NCI-H526 (cell line): ENCODE measurements around the gene SLC25A47.
"Not testable (repeated sequence)": the region's sequence is repeated elsewhere in the genome, so short reads cannot be mapped to it uniquely, and the experiment has no call there.

Experiments used
- DNase-seq, 2 experiments: peaks; one replicate each; lab custom pipeline; 2025; lab: John Stamatoyannopoulos, UW

The SLC25A47 gene

DNA sequence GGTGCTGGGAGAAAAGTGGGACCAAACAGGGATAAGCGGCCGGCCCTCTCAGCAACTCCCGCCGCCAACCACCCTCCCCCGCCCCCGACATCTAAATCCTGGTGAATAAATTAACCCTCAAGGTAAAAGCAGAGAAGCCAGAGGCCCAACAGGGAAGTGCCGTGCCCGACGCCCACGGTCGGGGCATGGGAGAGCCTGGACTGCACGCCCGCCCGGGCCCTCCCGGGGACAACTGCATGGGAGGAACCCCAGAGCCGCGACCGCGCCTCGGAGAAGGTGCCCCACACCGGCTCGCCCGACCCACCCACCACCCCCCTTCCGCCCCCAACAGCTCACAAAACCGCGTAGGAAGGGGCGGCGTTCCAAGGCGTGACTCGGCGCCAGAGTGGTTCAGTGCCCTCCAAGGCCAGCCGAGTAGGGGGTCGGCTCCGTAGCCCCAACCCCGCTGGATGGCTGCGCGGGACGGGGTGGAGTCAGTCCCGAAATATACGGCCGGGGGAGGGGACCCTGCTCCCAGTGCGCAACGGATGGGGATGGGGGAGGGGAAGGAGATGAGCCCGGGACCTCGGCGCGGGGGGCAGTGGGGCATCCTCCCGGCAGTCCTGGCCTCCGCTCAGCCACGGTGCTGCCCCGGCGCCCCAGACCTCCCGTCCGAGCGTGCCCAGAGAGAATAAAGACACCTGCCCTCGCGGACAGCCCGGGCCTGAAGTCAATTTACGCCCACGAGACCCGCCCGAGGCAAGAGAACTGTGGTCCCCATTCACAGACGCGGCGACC, 17.6 kb upstream of the SLC25A47 start:
- DNase-seq, result peak in 1 of 2 experiments; percentile 64

DNA sequence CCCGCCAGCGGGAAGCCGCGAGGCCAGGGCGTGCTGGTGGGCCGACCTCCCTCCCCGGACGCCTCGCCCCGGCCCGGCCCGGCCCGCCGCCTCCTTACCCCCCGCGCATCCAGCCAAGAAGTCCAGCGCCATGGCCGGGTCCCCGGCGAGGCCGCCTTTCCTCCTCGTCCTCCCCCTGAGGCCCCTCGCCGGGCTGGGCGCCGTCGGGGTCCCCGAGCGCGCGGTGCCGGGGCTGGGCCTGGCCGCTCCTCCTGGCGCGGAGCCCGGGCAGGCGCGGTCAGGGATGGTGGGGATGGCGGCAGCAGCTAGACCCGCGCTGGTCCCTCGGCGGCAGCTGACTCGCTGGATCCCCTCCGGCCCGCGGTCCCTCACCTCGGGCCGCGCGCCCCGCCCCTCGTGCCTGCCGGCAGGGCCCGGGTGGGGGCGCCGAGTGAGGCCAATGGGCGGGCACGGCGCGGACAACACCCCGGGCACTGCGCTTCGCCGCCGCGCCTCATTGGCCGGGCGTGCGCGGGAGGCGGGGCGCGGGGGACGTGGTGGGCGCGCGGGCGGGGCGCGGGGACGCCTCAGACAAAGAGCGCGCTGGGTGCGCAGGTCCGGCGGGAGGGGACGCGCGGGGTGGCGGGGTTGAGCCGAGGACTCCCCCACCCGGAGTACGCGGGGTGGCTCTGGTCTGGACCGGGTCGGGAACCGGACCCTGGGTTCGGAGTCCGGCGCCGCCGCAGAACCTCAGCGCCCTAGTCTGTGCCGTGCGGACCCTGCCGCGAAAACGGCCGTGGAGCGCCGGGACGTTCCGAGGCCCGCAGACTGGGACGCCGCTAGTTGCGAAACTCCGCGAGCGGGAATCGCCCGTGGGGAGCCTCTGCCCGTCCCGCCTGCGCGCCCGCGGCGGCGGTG, 16.8 kb upstream of the SLC25A47 start, which contains the start of gene SLC25A29:
TSS of gene SLC25A29 (minus strand) at position 344 of the 897 bp plus-strand sequence. CDS start at position 132, 212 bp downstream.
- peak; percentile 52 to 96 for DNase-seq

DNA sequence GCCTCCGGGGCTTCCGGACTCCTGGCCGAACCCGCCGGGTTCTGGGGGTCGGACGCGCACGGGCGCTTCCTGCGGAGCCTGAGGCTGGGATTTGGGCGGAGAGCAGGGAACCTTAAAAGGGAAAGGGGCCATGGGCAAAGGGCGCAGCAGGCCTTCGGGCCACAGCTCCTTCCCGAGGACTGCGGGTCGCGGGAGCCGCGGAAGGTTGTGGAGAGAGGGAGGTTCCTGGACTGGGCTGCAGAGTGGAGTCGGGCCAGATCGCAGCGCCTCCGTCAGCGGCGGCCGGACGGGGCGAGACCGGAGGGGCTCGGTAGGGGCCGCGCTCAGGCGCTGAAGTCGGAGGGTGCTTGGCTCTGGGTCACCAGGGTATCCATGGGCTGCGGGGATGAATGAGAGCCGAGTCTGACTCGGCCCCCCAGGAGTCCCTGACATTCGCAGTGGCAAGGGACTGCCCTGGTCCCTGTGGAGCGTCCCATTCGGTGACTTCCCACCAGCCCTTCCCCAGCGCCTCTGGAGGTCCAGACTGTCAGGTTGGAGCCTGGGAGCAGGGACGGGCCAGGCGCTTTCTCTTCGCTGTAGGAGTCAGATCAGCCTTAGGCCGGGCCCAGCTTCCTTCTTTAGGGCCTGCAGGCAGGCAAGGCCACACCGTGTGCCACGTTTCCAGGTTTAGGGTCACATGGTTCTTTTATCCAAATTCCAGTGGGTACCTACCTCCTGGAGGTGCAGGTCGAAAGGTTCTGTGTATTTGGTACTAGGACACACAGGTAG, 16.0 kb upstream of the SLC25A47 start:
- DNase-seq, result peak in 1 of 2 experiments; percentile 60

GRCh38 chr14:100307766-100308426, 15.2 kb upstream of the SLC25A47 start:
- DNase-seq, result no peak

- DNase-seq, result not testable (repeated sequence)
Measured at GRCh38 chr14:100308427-100308792, 14.7 kb upstream of the SLC25A47 start.

DNA sequence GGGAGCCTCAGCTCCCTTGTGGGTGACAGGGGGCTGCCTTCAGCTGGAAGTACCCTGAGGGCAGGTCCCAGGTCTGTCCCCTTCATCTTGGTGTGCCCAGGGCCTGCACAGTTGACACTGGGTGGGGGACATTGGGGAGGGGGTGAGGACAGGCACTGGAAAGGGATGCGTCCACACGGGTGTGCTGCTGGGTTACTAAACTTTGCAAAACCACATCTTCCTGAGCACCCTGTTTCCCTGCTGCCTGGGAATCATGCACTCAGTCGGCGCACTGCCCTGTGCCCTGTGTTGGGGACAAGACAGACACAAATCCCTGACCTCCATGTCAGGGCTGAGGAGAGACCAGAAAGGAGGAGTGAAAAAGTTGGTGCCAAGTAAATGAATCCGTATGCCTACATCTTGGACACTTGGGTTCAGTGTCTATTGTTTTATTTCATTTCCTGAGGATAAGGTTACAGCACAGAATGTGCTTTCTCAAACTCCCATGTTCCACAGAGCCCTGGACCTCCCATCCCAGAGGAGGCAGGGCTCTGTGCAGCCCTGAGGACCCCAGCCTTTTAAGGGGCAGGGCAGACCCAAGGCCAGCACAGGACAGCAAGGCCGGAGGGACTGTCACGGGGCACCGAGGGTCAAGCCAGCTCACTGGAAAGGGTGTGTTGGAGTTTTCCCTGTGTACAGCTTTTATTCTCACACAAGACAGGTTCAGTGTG, 14.0 kb upstream of the SLC25A47 start:
- DNase-seq, result no peak

DNA sequence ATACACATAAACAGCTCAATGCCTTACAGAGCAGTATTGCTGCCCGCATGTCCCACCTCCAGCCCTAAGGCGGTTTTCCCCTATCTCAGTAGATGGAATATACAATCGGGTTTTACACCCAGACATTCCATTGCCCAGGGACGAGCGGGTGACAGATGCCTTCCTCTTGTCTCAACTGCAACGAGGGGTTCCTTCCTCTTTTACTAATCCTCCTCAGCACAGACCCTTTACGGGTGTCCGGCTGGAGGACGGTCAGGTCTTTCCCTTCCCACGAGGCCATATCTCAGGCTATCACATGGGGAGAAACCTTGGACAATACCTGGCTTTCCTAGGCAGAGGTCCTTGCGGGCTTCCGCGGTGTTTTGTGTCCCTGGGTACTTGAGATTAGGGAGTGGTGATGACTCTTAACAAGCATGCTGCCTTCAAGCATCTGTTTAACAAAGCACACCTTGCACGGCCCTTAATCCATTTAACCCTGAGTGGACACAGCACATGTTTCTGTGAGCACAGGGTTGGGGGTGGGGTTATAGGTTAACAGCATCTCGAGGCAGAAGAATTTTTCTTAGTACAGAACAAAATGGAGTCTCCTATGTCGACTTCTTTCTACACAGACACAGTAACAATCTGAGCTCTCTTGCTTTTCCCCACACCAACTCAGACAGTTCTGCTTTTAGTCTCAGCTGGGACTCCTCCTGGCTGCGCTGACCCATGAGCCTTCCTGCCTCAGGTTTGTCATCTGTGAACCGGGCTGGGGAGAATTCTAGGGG, 10.8 kb upstream of the SLC25A47 start:
- DNase-seq, result not testable (repeated sequence)

GRCh38 chr14:100312877-100313400, 10.2 kb upstream of the SLC25A47 start:
- no peak for DNase-seq

DNA sequence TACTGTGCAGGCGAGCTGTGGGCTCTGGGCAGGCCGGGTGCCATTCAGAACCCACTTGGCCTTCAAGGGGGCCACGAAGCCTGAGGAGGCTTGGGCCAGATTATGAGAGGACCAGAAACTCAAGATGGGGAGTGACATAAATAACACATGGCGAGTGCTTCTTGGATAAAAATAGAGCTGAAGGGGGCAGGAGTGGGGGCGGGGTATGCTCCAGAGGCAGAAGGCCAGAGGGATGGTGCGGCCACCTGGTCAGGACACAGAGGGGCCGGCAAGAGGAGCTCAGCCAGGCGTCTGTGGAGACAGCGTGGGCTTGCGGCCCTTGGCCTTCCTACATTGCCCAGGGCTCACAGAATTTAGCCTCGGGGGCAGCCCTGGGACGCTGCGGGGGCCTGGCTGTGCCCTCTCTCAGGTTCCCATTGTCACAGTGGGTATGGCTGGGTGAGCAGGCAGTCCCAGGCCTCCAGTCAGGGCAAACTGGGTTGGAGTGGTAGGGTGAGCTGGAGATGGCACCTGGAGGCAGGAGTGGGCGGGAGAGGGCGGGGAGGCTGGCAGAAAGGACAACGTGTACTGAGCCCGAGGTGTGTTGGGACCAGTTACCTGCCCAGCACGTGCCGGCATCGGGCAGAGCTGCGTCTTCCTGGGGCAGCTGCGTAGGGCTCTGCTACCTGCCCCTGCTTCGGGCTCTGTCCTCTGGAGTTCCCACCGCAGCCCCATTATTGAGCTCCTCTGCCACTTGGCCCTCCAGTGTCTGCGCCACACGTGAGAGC, 9.5 kb upstream of the SLC25A47 start:
- no peak for DNase-seq

GRCh38 chr14:100314724-100315123, 8.4 kb upstream of the SLC25A47 start:
- DNase-seq, result no peak

DNA sequence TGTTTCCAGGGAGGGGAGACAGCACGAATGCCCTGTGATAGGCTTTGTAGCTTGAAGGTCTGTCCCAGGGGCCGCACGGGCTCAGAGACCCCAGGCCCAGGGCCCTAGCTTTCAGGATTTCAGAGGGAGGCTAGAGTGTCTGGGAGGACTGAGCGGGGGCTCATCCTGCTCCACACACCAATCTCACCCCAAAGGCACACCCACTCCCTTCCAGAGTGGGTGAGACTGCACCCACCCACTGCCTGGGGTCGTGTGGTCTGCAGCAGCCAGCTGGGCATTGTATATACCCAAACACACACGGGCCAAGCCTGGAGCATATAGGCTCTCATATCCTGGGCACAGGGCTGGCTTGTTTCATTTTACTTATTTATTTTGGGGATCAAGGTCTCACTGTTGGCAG, 5.8 kb upstream of the SLC25A47 start:
- DNase-seq, result no peak

- DNase-seq, result peak; percentile 23 to 74
Measured at GRCh38 chr14:100317912-100318808, 5.0 kb upstream of the SLC25A47 start.

DNA sequence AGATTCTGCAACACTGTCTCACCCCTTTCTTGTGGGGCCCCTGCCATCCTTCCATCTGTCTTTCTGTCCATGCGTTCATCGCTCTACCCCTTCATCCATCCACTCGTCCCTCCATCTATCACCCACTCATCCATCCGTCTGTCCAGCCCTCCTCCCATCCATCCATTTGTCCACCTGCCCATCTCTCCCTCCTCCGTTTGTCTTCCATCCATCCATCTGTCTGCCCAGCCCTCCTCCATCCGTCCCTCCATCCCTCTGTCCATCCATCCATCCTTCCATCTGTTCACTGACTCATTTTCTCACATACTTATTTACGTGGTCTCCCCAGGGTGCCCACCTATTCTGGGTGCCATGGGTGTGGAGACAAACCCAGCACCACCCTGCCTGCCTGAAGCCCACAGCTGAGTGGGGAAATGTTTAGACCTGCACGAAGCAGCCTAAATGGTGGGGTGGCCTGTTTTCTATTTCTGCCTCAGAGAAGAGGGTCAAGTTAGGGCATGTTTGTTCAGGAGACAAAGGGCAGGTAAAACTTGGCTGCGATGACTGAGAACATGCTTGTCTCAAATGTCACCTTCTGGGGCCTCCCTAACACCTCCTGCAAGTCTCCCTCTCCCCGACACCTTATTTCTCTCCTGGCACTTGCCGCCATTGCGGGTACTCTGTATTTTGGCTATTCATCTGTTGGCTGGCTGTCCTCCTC, 2.8 kb upstream of the SLC25A47 start:
- no peak for DNase-seq

- no peak for DNase-seq
Measured at GRCh38 chr14:100321473-100322137, 1.5 kb upstream of the SLC25A47 start.

DNA sequence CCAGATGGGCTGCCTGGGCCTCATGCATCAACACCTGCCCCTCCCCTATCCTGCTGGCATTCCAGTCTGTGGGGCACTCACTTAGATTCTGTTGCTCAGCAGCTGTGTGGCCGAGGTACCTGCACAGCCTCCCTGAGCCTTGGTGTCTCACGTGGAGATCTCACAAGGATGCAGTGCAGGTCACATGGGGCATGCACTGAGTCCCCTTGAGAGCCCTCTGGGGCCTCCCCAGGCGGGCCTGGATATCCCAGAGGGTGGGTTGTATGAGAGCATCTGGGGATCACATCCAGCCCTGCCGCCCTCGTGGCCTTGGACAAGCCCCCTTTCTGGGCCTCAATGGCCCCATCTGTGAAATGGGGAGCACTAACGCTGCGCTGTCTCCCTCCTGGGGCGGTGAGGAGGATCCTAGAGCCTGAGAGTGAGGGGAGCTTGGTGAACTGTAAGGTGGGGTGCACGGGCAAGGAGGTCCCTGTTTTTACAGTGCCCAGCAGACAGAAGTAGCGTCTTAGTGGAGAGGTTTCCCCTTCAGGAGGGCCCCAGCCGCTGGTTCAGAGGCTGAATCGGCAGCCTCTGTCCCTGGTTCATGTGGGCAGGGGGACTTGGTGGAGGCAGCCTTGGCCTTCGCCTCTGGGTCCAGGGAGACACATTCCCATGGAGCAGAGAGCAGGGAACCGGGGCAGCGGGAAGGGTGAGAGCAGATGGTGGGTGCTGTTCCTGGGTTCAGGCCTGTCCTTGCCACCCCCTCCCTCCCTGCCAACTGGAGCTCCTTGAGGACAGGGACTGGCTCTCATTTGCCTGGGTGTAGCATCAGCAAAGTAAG, 791 bp upstream of the SLC25A47 start:
- no peak for DNase-seq

- no peak for DNase-seq
Measured at GRCh38 chr14:100323942-100324307, 786 bp downstream of the SLC25A47 start.
